A673 (cell line): ENCODE data around the gene DMC1.

Source experiments
- EZH2 ChIP-seq: fragments of 200-600 bp; sonication (generic); IDR thresholded peaks from 2 replicates; pipeline ENCODE4 v1.6.1; 2017; ENCODE audit warnings: borderline replicate concordance, low read depth, mild to moderate bottlenecking, mixed read lengths, antibody characterized with exemption, low read length; ENCODE audit not compliant: poor library complexity, severe bottlenecking
- TF ChIP-seq, protein P1 (sequence below): fragments of 300-800, 200-600 bp; sonication (generic); conservative IDR thresholded peaks from 2 replicates; pipeline ENCODE4 v1.5.1; 2017; ENCODE audit warnings: low read depth, mild to moderate bottlenecking, antibody characterized with exemption, low read length, moderate library complexity, mixed read lengths

GRCh38 chr22:38601221-38601764, 31.3 kb upstream of the DMC1 start:
- TF ChIP-seq, protein P1, sequence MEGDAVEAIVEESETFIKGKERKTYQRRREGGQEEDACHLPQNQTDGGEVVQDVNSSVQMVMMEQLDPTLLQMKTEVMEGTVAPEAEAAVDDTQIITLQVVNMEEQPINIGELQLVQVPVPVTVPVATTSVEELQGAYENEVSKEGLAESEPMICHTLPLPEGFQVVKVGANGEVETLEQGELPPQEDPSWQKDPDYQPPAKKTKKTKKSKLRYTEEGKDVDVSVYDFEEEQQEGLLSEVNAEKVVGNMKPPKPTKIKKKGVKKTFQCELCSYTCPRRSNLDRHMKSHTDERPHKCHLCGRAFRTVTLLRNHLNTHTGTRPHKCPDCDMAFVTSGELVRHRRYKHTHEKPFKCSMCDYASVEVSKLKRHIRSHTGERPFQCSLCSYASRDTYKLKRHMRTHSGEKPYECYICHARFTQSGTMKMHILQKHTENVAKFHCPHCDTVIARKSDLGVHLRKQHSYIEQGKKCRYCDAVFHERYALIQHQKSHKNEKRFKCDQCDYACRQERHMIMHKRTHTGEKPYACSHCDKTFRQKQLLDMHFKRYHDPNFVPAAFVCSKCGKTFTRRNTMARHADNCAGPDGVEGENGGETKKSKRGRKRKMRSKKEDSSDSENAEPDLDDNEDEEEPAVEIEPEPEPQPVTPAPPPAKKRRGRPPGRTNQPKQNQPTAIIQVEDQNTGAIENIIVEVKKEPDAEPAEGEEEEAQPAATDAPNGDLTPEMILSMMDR: no peak
- TF ChIP-seq EZH2: no peak
